OCI-LY7 (cell line): ENCODE data around the gene NTRK3. TPM values are rescaled to one million over a fixed set of nuclear protein-coding genes. Genes with fewer than 3 reads are reported as not detected.

ENCODE experiments used
- BruUV-seq: library from RNA; stranded (reverse); fragments of 400-500 nt; replicated peaks from 2 replicates; lab custom pipeline; 2021; lab: Mats Ljungman, UMichigan
- CTCF ChIA-PET: fragments of 300-600 bp; sonication (Branson Sonifier 250); formaldehyde crosslinking; loops from one replicate; lab custom pipeline; 2022; ENCODE audit warnings: antibody characterized with exemption; ENCODE audit not compliant: unreplicated experiment; lab: Charles Lee
- POLR2A ChIA-PET: fragments of 300-600 bp; sonication (Branson Sonifier 250); formaldehyde crosslinking; loops from one replicate; lab custom pipeline; 2022; ENCODE audit warnings: antibody characterized with exemption; lab: Charles Lee
- DNase-seq: peaks from one replicate; pipeline ENCODE4 v3.0.0-alpha.2; 2015; ENCODE audit warnings: low spot score
- H2AFZ ChIP-seq: fragments of 200-600 bp; sonication (generic), shearing (Covaris generic); 2 replicates; pipeline ENCODE4 v1.6.1; 2014; ENCODE audit warnings: mild to moderate bottlenecking, antibody characterized with exemption, low read length, moderate library complexity
- H3K27ac ChIP-seq: fragments of 200-600 bp; sonication (generic); 2 replicates; pipeline ENCODE4 v1.5.1; 2014; ENCODE audit warnings: mixed run types, low read depth, mild to moderate bottlenecking, moderate library complexity, low read length, inconsistent platforms; ENCODE audit not compliant: poor library complexity, severe bottlenecking
- H3K36me3 ChIP-seq: fragments of 200-600 bp; sonication (generic); 2 replicates; pipeline ENCODE4 v1.6.1; 2014; ENCODE audit warnings: mild to moderate bottlenecking, antibody characterized with exemption, low read length, moderate library complexity, mixed read lengths; ENCODE audit not compliant: insufficient read depth
- H3K4me1 ChIP-seq: fragments of 200-600 bp; sonication (generic); 2 replicates; pipeline ENCODE4 v1.5.1; 2014; ENCODE audit warnings: mild to moderate bottlenecking, low read length; ENCODE audit not compliant: insufficient read depth, poor library complexity, severe bottlenecking
- H3K4me2 ChIP-seq: fragments of 200-600 bp; sonication (generic); 2 replicates; pipeline ENCODE4 v1.6.1; 2014; ENCODE audit warnings: mild to moderate bottlenecking, low read length
- H3K4me3 ChIP-seq: fragments of 200-600 bp; sonication (generic); 2 replicates; pipeline ENCODE4 v1.5.1; 2014; ENCODE audit warnings: mild to moderate bottlenecking, low read depth, low read length; ENCODE audit not compliant: poor library complexity, severe bottlenecking
- H3K79me2 ChIP-seq: fragments of 200-600 bp; sonication (generic); 2 replicates; pipeline ENCODE4 v1.6.1; 2016; ENCODE audit warnings: low read depth, mild to moderate bottlenecking, low read length, moderate library complexity, mixed read lengths; ENCODE audit not compliant: insufficient read depth
- H3K9me2 ChIP-seq: fragments of 200-600 bp; sonication (generic); 2 replicates; pipeline ENCODE4 v1.6.1; 2016; ENCODE audit warnings: mild to moderate bottlenecking, low read length, mixed read lengths; ENCODE audit not compliant: insufficient read depth
- H3K9me3 ChIP-seq: fragments of 200-600 bp; sonication (generic); 2 replicates; pipeline ENCODE4 v1.6.1; 2014; ENCODE audit warnings: mild to moderate bottlenecking, mixed run types, low read length, mixed read lengths
- H4K20me1 ChIP-seq: fragments of 200-600 bp; sonication (generic); 2 replicates; pipeline ENCODE4 v1.6.1; 2014; ENCODE audit warnings: mild to moderate bottlenecking, antibody characterized with exemption, low read length, moderate library complexity, mixed read lengths; ENCODE audit not compliant: insufficient read depth
- CTCF ChIP-seq: fragments of 200-600 bp; sonication (generic); conservative IDR thresholded peaks from 2 replicates; pipeline ENCODE4 v1.5.1; 2014; ENCODE audit warnings: mild to moderate bottlenecking, antibody characterized with exemption, low read length, moderate library complexity, mixed read lengths
- EZH2phosphoT487 ChIP-seq: fragments of 200-600 bp; sonication (generic); IDR thresholded peaks from 2 replicates; pipeline ENCODE4 v1.6.1; 2018; ENCODE audit warnings: low read depth, borderline replicate concordance, mild to moderate bottlenecking, mixed run types, antibody characterized with exemption, low read length, moderate library complexity, mixed read lengths
- intact Hi-C: fragments of 100-400 bp; cut with micrococcal nuclease; formaldehyde crosslinking; loops from one replicate; pipeline ENCODE4 v1.10.0; 2022; ENCODE audit not compliant: unreplicated experiment
- total RNA-seq, 2 experiments: library from RNA; depleted of rRNA in 1 of 2; stranded (reverse); fragments of >200 nt in 1 of 2; shearing (Covaris generic) in 1 of 2; gene quantifications; 2 replicates each; pipeline ENCODE4 v1.2.3, GENCODE V29; 2014 to 2022

NTRK3 gene
- total RNA-seq, 2 experiments from 2014 or later = 0.50 to 2.5 TPM

GRCh38 chr15:88080616-88081015, 175.9 kb downstream of the NTRK3 start:
- TF ChIP-seq EZH2phosphoT487 = no peak
- TF ChIP-seq CTCF = no peak
- no TSS peak for BruUV-seq
- H2AFZ ChIP-seq = no peak overlapping the region
- no peaks in the 10 kb centered on the region for H3K9me3 ChIP-seq
- H3K27ac ChIP-seq = no peak overlapping the region
- CTCF ChIA-PET = no interaction called here
- no peak for DNase-seq
- H4K20me1 ChIP-seq = no peaks in the 10 kb centered on the region
- no peaks in the 10 kb centered on the region for H3K4me1 ChIP-seq
- no peaks in the 10 kb centered on the region for H3K79me2 ChIP-seq
- H3K36me3 ChIP-seq = no peaks in the 10 kb centered on the region
- H3K4me3 ChIP-seq = no peak overlapping the region
- intact Hi-C loops = no loop called here
- H3K9me2 ChIP-seq = no peaks in the 10 kb centered on the region
- POLR2A ChIA-PET = no interaction called here
- no peak overlapping the region for H3K4me2 ChIP-seq

GRCh38 chr15:88077296-88078020, 179.1 kb downstream of the NTRK3 start:
- H3K9me2 ChIP-seq = no peaks in the 10 kb centered on the region
- ChIA-PET CTCF (no interaction called here), POLR2A (no interaction called here)
- H3K79me2 ChIP-seq = no peaks in the 10 kb centered on the region
- no peak overlapping the region for H3K4me2 ChIP-seq
- intact Hi-C loops = no loop called here
- no peak overlapping the region for H2AFZ ChIP-seq
- no peaks in the 10 kb centered on the region for H3K36me3 ChIP-seq
- no peaks in the 10 kb centered on the region for H3K4me1 ChIP-seq
- TF ChIP-seq EZH2phosphoT487 = no peak
- no peak for TF ChIP-seq CTCF
- no peak for DNase-seq
- no peaks in the 10 kb centered on the region for H3K9me3 ChIP-seq
- H3K27ac ChIP-seq = no peak overlapping the region
- BruUV-seq = no TSS peak
- H3K4me3 ChIP-seq = no peak overlapping the region
- no peaks in the 10 kb centered on the region for H4K20me1 ChIP-seq

GRCh38 chr15:88076328-88076727, 180.2 kb downstream of the NTRK3 start:
- Histone ChIP-seq H3K4me1 (no peaks in the 10 kb centered on the region), H4K20me1 (no peaks in the 10 kb centered on the region), H3K79me2 (no peaks in the 10 kb centered on the region), H3K4me2 (no peak overlapping the region), H3K4me3 (no peak overlapping the region), H2AFZ (no peak overlapping the region), H3K9me2 (no peaks in the 10 kb centered on the region), H3K36me3 (no peaks in the 10 kb centered on the region), H3K27ac (no peak overlapping the region), H3K9me3 (no peaks in the 10 kb centered on the region)
- no TSS peak for BruUV-seq
- no peak for DNase-seq
- TF ChIP-seq EZH2phosphoT487 (no peak), CTCF (no peak)
- intact Hi-C loops = no loop called here
- ChIA-PET POLR2A (interaction anchor here (0.6 kb wide), 1 partner anchor 63 kb away, joined by 3 read pairs; no protein-coding TSS in a partner anchor), CTCF (no interaction called here)
